ENCODE data around the gene DOK5. TPM values are rescaled to one million over a fixed set of nuclear protein-coding genes. Genes with fewer than 3 reads are reported as not detected.

Gene DOK5
- total RNA-seq, 1 experiment from 2014 or later: not detected

GRCh38 chr20:54573838-54574237 is 98.4 kb downstream of the DOK5 start:
- CTCF ChIA-PET: no interaction called here
- POLR2A ChIA-PET: no interaction called here
- Mint-ChIP-seq H3K27ac (ENCODE audit: unreplicated experiment) (no peak overlapping the region), H3K9me3 (ENCODE audit: unreplicated experiment) (no peaks in the 10 kb centered on the region), H3K4me3 (ENCODE audit: unreplicated experiment) (no peak overlapping the region), H3K36me3 (ENCODE audit: insufficient read depth, unreplicated experiment) (no peaks in the 10 kb centered on the region), H3K27me3 (ENCODE audit: insufficient read depth, unreplicated experiment) (peaks cover 21% of the 10 kb centered on the region), H3K4me1 (ENCODE audit: low read depth, unreplicated experiment) (no peaks in the 10 kb centered on the region)
- H3K27me3 ChIP-seq (replicated peaks; ENCODE audit: control insufficient read depth, insufficient read depth, low read length): no peaks in the 10 kb centered on the region
- TF ChIP-seq CTCF (IDR thresholded peaks at IDR 0.05; ENCODE audit: insufficient read depth in 1 of 2, low read depth in 1 of 2, low read length in 1 of 2, severe bottlenecking in 1 of 2, unreplicated experiment in 1 of 2): no peak
- H3K4me1 ChIP-seq: no peaks in the 10 kb centered on the region
- 0 out of 2 replicates have a peak, but pooled peaks cover 3% of the 10 kb centered on the region for H3K9me3 ChIP-seq
- no peak overlapping the region for H3K4me3 ChIP-seq (ENCODE audit: low read depth, low read length)
- no peak for DNase-seq
- H3K36me3 ChIP-seq (ENCODE audit: control insufficient read depth, insufficient read depth, low read length): no peaks in the 10 kb centered on the region
- BruUV-seq (replicated peaks): no TSS peak
- intact Hi-C loops (cut with micrococcal nuclease; ENCODE audit: unreplicated experiment): no loop called here

- no peak overlapping the region for H3K4me3 ChIP-seq (ENCODE audit: low read depth, low read length)
- intact Hi-C loops (cut with micrococcal nuclease; ENCODE audit: unreplicated experiment): no loop called here
- H3K27ac Mint-ChIP-seq (ENCODE audit: unreplicated experiment): no peak overlapping the region
- DNase-seq: no peak
- no peak for TF ChIP-seq CTCF (IDR thresholded peaks at IDR 0.05; ENCODE audit: insufficient read depth in 1 of 2, low read depth in 1 of 2, low read length in 1 of 2, severe bottlenecking in 1 of 2, unreplicated experiment in 1 of 2)
- no peaks in the 10 kb centered on the region for H3K36me3 Mint-ChIP-seq (ENCODE audit: insufficient read depth, unreplicated experiment)
- H3K9me3 ChIP-seq: no peaks in the 10 kb centered on the region
- H3K27me3 Mint-ChIP-seq (ENCODE audit: insufficient read depth, unreplicated experiment): peaks cover 14% of the 10 kb centered on the region
- H3K4me1 Mint-ChIP-seq (ENCODE audit: low read depth, unreplicated experiment): no peaks in the 10 kb centered on the region
- BruUV-seq (replicated peaks): no TSS peak
- H3K36me3 ChIP-seq (ENCODE audit: control insufficient read depth, insufficient read depth, low read length): no peaks in the 10 kb centered on the region
- no peak overlapping the region for H3K4me3 Mint-ChIP-seq (ENCODE audit: unreplicated experiment)
- ChIA-PET CTCF (no interaction called here), POLR2A (no interaction called here)
- no peaks in the 10 kb centered on the region for H3K4me1 ChIP-seq
- no peaks in the 10 kb centered on the region for H3K9me3 Mint-ChIP-seq (ENCODE audit: unreplicated experiment)
- H3K27me3 ChIP-seq (replicated peaks; ENCODE audit: control insufficient read depth, insufficient read depth, low read length): no peaks in the 10 kb centered on the region
Observed at GRCh38 chr20:54576518-54576917, 101.1 kb downstream of the DOK5 start.

GRCh38 chr20:54577637-54578036 is 102.2 kb downstream of the DOK5 start:
- no peak overlapping the region for H3K4me3 Mint-ChIP-seq (ENCODE audit: unreplicated experiment)
- ChIA-PET CTCF (no interaction called here), POLR2A (no interaction called here)
- Histone ChIP-seq H3K4me1 (no peaks in the 10 kb centered on the region), H3K36me3 (ENCODE audit: control insufficient read depth, insufficient read depth, low read length) (no peaks in the 10 kb centered on the region), H3K9me3 (no peaks in the 10 kb centered on the region), H3K4me3 (ENCODE audit: low read depth, low read length) (no peak overlapping the region), H3K27me3 (replicated peaks; ENCODE audit: control insufficient read depth, insufficient read depth, low read length) (no peaks in the 10 kb centered on the region)
- peaks cover 11% of the 10 kb centered on the region for H3K27me3 Mint-ChIP-seq (ENCODE audit: insufficient read depth, unreplicated experiment)
- DNase-seq: no peak
- intact Hi-C loops (cut with micrococcal nuclease; ENCODE audit: unreplicated experiment): no loop called here
- no peaks in the 10 kb centered on the region for H3K9me3 Mint-ChIP-seq (ENCODE audit: unreplicated experiment)
- no peaks in the 10 kb centered on the region for H3K36me3 Mint-ChIP-seq (ENCODE audit: insufficient read depth, unreplicated experiment)
- H3K27ac Mint-ChIP-seq (ENCODE audit: unreplicated experiment): no peak overlapping the region
- no TSS peak for BruUV-seq (replicated peaks)
- TF ChIP-seq CTCF (IDR thresholded peaks at IDR 0.05; ENCODE audit: insufficient read depth in 1 of 2, low read depth in 1 of 2, low read length in 1 of 2, severe bottlenecking in 1 of 2, unreplicated experiment in 1 of 2): no peak
- H3K4me1 Mint-ChIP-seq (ENCODE audit: low read depth, unreplicated experiment): no peaks in the 10 kb centered on the region
